SK-N-MC (cell line): ENCODE measurements around the gene TBC1D10B.

Source experiments
- EZH2 ChIP-seq: fragments of 200-600 bp; sonication (generic); IDR thresholded peaks from one replicate; pipeline ENCODE4 v1.6.1; 2017; ENCODE audit warnings: antibody characterized with exemption
- POLR2AphosphoS5 ChIP-seq: IDR thresholded peaks from 2 replicates; pipeline ENCODE4 v1.6.1; 2012; ENCODE audit warnings: mild to moderate bottlenecking, low read depth, low read length, borderline replicate concordance

DNA sequence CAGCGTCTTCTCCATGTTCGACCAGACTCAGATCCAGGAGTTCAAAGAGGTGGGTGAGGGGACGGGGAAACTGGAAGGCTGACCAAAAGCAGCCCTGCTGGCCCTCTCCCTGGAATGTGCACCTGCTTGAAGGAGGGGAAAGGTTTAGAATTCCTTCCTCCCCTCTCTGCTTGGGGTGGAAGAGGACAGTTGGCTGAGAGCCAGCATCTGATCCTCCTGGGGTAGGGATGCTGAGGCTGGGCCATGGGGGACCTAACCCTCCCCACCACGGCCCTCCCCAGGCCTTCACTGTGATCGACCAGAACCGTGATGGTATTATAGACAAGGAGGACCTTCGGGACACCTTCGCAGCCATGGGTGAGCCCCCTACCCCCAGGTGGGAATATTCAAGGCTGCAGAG, 5.6 kb upstream of the TBC1D10B start:
- TF ChIP-seq POLR2AphosphoS5 (no peak), EZH2 (no peak)
